Keratinocyte (primary cell): ENCODE measurements around the gene DOCK3.

ENCODE experiments used
- EZH2 ChIP-seq: IDR thresholded peaks from one replicate; pipeline ENCODE4 v1.6.1; 2012; ENCODE audit warnings: inconsistent platforms, mild to moderate bottlenecking, low read length, moderate library complexity
- TF ChIP-seq, protein P1 (sequence below), 3 experiments: IDR thresholded peaks in 1 of 3; conservative IDR thresholded peaks in 1 of 3; optimal IDR thresholded peaks in 1 of 3; 2 replicates in 2 of 3; 3 replicates in 1 of 3; pipeline versions ENCODE3 to v1.5.1; 2011; ENCODE audit warnings: low read length in 3 of 3, mild to moderate bottlenecking in 3 of 3, moderate library complexity in 2 of 3, control low read depth in 1 of 3, inconsistent platforms in 1 of 3; ENCODE audit not compliant: insufficient read depth in 2 of 3; ENCODE audit errors: extremely low read depth in 1 of 3

DNA sequence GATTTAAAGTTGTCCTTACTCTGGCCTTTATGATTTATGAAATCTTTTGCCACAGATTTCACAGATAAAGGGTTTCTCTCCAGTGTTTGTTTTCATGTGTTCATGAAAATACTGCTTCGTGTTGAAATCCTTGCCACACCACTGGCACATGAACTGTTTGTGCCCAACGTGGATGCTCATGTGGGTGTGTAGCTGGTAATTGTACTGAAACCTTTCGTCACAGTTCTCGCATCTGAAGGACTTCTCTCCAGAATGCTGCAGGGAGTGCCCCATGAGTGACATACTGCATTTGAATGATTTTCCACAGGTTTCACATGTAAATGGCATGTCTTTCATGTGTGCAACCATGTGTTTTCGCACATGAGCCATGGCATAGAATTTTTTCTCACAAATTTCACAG is 111.9 kb downstream of the DOCK3 start:
- TF ChIP-seq, protein P1, sequence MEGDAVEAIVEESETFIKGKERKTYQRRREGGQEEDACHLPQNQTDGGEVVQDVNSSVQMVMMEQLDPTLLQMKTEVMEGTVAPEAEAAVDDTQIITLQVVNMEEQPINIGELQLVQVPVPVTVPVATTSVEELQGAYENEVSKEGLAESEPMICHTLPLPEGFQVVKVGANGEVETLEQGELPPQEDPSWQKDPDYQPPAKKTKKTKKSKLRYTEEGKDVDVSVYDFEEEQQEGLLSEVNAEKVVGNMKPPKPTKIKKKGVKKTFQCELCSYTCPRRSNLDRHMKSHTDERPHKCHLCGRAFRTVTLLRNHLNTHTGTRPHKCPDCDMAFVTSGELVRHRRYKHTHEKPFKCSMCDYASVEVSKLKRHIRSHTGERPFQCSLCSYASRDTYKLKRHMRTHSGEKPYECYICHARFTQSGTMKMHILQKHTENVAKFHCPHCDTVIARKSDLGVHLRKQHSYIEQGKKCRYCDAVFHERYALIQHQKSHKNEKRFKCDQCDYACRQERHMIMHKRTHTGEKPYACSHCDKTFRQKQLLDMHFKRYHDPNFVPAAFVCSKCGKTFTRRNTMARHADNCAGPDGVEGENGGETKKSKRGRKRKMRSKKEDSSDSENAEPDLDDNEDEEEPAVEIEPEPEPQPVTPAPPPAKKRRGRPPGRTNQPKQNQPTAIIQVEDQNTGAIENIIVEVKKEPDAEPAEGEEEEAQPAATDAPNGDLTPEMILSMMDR (optimal IDR thresholded peaks at IDR 0.05 in 1 of 3, IDR thresholded peaks at IDR 0.05 in 1 of 3, conservative IDR thresholded peaks at IDR 0.05 in 1 of 3; ENCODE audit: extremely low read depth in 1 of 3, insufficient read depth in 2 of 3, low read length in 3 of 3), result no peak
- no peak for TF ChIP-seq EZH2
